ENCODE measurements around the gene MRPL41.
A peak's percentile ranks its signal among the peaks of the same experiment; 100 is the strongest.
"Not testable (repeated sequence)": the region's sequence is repeated elsewhere in the genome, so short reads cannot be mapped to it uniquely, and the experiment has no call there.

The MRPL41 gene

DNA sequence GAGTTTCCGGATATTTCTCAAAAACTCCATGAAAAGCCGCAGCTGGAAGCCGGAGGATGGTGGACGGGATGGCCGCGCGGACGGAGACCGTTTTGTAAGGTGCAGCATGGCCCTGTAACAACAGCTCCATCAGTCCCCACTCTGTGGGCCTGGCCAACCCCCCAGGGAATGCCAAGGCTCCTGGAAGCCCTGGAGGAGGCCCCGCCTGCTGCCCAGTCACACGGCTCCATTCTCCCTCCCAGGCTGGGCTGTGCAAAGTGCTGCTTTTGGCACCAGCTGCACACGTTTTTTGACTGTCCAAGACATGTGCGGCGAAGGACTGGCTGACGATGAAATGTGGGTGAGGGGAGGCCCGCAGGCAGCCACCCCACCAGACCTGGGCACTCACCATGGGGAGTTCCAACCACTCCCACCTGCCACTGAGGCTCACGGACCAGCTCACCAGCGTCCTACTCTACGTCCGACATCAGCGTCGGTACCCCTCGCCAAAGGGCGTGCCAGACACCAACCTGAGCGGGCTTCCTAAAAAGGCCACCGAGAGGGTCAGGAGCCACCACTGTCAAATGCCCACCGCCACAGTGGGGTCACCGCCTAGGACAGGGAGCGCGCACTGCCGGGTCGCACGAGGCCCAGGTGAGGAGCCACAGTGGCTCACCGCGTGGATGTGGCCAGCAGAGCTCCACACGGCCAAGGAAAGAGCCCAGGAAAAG, 28.8 kb upstream of the MRPL41 start:
- no peak for DNase-seq

DNA sequence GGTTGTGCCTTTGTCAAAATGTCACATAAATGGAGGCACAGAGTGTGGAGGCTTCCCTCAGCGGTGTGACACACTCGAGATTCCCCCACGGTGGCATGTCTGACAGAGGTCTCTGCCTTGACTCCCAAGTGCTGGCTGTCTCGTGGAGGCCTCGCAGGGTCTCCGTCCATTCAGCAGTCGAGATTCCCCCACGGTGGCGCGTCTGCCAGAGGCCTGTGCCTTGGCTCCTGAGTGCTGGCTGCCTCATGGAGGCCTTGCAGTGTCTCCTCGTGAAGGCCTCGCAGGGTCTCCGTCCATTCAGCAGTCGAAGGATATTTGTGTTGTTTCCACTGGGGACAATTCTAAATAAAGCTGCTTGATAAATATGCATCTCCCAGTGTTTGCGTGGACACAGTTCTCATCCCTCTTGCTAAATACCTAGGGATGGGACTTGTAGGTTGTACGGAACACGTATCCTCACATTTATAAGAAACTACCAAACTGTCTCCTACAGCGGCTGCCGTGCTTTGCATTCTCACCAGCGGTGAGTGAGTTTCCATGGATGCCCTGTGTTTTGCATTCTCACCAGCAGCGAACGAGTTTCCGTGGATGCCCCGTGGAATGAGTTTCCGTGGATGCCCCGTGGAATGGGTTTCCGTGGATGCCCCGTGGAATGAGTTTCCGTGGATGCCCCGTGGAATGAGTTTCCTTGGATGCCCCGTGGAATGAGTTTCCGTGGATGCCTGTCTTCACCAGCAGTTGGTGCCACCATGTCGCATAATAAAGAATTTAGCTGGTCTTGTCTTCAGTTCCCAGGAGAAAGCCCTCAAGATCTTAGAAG, 27.3 kb upstream of the MRPL41 start:
- DNase-seq, result no peak

DNA sequence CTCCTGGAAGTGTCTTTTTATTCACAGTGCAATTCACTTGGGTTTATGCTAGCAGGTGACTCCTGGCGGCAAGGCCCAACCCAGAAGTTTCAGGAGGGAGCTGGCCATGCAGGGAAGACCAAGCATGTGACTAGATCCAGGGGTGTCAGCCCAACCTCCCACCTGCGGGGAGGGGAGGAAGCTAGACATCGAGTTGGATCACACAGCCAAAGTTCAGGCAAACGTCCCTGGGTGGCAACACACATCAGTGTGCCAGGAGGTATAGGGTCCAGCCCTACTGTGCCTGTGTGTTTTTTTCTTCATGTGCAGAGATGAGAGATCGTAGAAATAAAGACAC, 26.7 kb upstream of the MRPL41 start:
- no peak for DNase-seq

DNA sequence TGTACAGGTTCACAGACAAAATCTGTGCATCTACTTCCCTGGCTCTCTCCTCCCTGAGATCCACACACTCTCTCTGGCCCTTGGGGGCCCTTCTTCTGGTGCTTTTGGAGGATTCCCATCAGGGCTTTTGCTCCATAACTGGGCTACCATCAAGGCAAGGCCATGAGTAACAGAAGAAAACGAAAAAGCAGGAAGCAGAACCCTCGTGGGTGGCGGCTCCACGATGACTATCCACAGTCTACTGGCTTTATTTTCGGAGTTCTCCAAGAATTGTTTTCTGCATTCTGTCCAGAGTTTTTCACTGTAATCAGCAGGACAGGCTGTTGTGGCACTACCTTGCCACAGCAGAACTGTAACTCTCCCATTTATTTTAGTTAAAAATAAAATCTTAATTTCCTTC, 21.3 kb upstream of the MRPL41 start:
- DNase-seq, result no peak

DNA sequence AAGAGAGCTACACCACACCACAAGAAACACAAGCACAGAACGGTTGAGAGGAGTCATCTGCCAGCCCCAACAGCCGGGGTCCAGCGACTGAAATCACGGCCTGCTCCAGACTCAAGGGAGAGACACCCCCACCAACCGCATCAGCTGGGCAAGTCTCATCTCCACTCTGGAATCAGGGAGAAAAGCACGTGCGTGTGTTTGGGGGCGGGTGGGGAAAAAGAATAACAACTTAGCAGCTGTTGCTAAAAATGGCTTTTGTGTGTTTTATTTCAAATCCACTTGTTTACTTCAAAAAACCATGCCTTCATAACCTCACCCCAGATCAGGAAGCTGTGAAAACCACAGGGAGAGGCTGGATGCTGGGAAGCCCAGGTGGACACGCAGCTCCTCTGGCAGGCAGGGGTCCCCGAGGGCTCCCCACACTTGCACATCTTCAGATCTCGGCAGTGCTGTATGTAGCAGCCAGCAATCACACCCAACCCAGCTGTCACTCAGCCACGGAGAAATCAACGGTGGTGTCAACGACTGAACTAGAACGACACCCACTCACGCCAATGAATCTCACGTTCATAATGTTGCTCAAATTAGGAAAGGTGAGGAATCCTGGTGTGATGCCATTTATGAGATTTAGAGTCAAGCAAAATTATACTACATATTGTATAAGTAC, 20.4 kb upstream of the MRPL41 start:
- no peak for DNase-seq

DNA sequence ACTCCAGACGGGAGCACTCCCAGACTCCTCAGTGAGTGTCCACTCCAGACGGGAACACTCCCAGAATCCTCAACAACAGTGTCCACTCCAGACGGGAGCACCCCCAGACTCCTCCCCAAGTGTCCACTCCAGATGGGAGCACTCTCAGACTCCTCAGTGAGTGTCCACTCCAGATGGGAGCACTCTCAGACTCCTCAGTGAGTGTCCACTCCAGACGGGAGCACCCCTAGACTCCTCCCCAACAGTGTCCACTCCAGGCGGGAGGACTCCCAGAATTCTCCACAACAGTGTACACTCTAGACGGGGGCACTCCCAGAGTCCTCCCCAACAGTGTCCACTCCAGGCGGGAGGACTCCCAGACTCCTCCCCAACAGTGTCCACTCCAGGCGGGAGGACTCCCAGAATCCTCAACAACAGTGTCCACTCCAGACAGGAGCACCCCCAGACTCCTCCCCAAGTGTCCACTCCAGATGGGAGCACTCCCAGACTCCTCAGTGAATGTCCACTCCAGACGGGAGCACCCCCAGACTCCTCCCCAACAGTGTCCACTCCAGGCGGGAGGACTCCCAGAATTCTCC, 18.7 kb upstream of the MRPL41 start:
- DNase-seq, result not testable (repeated sequence)

DNA sequence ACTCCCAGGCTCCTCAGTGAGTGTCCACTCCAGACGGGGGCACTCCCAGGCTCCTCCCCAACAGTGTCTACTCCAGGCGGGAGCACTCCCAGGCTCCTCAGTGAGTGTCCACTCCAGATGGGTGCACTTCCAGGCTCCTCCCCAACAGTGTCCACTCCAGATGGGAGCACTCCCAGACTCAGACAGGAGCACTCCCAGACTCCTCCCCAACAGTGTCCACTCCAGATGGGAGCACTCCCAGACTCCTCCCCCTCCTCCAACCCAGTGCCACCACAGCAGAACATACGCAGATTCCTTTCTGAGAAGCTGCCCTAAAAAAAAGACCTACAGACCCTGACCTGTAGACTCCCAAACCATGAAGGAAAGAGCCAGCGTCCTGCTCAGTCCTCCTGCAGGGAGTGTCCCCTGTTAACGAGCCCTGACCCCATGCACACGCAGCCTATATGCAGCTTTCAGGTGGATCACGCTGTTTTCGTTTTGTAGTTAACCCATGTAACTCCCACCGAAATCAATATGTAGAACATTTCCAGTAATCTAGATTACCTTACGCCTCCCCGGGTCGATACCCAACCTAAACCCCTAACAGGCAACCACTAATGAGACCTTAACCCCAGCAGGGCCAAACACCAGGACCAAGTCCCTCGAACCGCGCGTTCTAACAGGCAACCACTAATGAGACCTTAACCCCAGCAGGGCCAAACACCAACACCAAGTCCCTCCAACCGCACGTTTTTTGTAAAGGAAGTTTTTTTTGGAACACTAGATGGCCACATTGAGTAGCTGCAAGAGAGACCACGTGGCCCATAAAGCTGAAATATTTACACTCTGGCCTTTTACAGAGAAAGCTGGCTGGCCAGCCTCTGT, 17.2 kb upstream of the MRPL41 start:
- peak; percentile 68 to 75 for DNase-seq

DNA sequence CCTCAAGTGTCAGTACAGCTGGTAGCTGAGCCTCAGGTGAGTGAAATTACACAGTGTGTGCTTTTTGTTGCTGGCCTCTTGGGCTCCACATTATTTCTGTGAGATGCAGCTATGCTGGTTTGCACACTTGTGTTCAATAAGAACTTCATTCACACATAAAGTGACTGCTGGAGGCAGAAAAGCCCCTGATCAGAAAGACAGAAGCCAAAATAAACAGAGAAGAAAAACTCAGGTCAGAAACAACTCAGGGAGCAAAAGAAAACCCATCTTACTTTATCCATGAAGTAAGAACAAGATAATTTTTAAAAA, 16.6 kb upstream of the MRPL41 start:
- DNase-seq, result no peak

DNA sequence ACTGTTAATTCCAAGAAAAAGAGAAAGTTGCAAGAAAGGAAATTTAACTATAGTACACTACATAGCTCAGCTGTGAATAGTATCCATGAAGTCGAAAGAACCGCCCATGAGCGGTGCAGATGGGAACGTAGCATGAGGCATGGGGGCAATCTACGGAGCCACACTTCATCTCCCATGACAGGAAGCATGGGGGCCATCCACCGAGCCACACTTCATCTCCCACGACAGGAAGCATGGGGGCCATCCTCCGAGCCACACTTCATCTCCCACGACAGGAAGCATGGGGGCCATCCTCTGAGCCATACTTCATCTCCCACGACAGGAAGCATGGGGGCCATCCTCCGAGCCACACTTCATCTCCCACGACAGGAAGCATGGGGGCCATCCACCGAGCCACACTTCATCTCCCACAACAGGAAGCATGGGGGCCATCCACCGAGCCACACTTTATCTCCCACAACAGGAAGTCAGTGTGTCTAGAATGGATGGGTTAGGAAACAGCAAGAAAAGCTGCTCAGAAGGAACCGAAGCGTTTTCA, 15.0 kb upstream of the MRPL41 start:
- not testable (repeated sequence) for DNase-seq

DNA sequence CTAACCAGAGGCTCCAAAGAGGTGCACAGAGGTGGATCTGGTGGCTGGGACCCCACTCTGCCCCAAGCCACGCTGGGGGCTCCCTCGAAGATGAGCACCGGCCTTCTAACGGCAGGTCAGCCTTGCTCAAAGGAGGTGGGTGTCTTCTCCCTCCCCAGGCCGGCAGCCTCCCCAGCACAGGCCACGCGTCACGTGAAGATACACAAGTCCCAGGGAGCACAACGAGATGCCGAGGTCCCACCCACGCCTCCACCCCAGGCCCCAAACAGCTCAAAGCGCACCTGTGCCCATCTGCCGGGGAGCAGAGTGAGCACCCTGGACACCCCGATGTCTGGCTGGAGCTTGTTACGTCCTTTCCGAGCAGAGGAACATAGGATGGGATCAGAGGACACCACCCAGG, 13.6 kb upstream of the MRPL41 start:
- no peak for DNase-seq

DNA sequence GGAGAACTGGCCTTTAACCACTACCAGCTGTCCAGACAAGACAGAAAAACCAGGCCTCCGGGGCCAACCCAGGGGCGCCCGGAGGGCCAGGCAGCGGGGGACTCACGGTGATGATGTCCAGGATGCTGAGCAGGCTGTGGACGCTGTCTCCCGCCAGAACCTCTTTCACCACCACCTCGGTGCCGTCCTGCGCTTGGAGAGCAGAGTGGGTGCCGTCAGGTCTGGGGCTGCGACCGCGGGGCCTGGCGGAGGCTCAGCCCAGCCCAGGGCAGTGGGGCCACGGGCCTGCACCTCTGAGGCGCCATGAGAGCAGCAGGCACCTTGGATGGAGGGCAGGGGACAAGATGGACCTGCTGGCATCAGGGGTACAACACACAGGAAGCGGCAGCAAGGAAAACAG, 11.1 kb upstream of the MRPL41 start:
- DNase-seq, result no peak

DNA sequence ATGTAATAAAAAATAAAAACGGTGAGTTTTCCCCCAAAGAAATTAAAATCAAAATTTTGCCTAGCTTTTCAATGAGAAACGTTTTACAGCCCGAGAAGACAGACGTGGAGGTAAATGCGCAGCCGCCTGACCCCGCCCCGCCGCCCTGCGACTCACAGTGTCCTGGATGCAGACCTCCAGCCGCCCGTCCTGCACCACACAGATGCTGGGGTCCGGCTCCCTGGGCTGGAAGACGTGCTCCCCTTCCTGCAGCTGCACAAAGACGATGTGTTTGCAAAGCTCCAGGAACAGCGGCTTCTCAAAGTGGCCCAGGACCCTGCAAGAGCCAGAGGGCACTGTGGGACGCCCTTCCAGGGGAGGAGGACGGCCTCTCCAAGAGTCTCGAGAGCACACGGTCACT, 9.2 kb upstream of the MRPL41 start:
- DNase-seq, result no peak

DNA sequence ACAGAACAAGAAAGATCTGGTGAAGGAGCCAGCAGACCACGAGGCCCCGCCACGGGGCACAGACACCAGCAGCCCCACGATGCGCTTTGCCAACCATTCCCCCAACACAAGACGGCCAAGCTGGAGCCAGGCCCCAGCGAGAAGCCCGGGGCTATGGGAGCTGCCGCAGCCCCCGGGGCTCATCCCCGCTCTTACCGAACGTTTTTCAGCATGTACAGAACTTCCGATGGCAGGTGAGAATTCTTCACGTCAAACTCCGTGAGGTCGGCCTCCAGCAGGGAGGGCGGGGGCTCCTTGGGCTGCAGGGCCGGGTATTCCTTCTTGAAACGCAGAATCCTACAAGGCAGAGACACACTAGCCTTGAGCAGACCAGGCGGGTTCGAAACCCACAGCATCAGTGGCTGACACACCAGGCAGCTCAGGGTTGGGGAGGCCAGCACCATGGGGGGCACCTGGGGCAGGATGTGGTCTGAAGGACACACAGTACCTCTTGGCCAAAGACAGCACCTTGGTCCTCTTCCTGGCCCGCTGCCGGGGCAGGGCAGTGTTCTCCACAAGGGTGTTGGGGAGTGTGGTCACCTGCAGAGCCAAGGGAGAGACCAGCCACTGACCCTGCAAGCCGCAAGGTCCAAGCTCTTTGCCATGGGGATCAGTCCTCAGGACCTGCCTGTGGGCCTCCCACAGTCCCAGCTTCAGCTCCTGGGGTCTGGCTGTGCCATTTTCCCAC, 8.3 kb upstream of the MRPL41 start:
- DNase-seq, result no peak

DNA sequence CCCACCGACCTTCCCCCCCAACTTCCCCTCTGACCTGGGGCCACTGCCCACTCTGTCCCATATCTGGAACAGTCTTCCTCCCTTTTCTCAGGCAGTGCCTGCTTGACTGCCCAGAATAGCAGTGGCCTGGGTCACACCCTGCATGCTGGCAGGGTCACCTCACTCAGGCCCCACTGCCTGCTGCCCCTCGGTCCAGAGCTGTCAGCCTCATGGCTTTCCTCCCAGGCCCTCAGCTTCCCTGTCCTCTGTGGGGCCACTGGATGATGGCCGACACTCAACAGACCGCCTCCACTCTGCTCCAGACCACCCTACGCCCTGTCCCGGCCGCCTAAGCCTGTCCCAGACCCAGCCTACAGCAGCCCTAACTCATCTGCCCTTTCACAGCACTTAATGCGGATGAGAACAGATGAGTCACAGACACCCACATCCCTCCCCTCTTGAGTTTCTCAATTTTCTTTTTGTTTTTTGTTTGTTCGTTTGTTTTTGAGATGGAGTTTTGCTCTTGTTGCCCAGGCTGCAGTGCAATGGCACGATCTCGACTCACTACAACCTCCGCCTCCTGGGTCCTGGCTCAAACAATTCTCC, 7.4 kb upstream of the MRPL41 start:
- no peak for DNase-seq

DNA sequence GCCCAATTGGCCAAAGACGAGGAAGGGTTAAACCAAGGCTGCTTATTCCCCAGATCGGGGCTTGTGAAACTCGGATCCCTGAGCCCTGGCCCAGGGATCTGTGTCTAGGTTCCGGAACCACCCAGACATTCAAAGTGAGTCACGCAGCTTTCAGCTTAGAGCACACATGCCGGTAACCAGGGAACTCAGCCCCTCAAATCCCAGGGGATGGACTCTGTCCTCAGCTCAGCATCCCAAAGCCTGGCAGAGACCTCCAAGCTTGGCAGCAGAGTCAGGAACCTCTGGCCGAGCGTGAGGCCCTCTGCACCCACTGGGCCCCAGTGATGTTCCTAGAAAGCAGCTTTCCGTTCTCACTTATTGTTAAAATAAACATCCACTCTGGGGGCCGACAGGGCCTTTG, 6.6 kb upstream of the MRPL41 start:
- no peak for DNase-seq

DNA sequence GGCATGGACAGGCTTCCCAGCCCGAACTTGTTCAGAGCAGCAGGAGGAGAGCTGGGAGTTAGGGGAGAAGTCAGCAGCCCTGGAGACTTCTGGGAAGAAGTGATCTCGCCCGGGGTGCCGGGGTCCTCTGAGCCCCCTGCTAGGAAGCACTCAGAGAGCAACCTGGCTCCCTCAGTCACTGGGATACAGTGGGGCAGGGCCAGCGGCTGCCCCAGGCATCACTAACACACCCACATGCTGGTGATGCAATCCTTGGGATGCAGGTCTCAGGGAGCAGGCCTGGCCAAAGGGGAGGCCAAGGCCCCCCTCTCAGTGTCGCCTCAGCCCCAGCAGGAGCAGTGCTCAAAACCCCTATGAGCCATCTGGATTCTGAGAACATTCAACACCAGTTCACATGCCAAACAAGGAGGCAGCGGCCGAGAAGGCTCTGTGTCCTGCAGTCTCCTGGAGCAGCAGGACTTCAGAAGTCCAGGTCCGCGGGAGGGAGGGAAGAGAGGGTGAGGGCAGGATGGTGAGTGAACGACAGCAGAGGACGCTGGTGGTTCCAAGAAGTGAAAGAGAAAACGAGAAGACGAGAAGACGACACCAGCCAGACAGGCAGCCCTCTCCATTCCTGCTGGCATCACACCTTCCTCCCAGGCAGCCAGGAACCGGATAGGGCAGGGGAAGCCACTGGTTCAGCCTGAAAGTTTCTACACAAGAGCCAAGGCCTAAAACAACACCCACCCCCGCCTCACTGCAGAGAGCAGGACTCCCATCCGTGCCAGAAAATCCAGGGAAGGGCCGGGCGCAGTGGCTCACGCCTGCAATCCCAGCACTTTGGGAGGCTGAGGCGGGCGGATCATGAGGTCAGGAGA, 3.8 kb upstream of the MRPL41 start:
- DNase-seq, result no peak

DNA sequence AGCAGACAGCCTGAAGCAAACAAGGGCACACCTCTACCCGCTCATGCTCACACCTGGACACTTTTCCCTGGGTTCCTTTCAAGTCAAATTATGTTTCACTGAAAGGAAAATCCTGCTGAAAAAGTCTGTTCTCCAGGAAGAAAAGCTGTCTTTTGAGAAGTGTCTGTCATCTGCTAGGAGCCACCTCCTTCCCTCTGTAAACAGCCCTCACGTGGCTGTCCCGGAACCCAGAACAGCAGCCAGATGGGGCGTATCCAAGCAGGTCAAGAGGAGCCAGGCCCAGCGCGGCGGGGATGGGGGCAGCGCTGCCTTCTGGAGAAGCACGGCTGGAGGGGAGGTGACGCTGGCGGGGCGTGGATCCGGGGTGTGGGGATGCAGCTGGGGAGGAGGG, 1.5 kb upstream of the MRPL41 start, which contains the start of gene PNPLA7:
Gene PNPLA7 (minus strand): TSS at position 172 of the 391 bp plus-strand sequence. CDS start 205 bp downstream, outside the sequence.
- DNase-seq, result peak; percentile 52 to 58

DNA sequence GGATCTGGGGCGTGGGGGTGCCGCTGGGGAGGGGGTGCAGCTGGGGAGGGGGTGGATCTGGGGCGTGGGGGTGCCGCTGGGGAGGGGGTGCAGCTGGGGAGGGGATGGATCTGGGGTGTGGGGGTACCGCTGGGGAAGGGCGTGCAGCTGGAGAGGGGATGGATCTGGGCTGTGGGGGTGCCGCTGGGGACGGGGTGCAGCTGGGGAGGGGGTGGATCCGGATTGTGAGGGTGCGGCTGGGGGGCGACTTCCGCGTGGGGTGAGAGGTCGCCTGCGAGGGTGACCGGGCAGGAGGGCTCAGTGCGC, 768 bp upstream of the MRPL41 start:
- not testable (repeated sequence) for DNase-seq

DNA sequence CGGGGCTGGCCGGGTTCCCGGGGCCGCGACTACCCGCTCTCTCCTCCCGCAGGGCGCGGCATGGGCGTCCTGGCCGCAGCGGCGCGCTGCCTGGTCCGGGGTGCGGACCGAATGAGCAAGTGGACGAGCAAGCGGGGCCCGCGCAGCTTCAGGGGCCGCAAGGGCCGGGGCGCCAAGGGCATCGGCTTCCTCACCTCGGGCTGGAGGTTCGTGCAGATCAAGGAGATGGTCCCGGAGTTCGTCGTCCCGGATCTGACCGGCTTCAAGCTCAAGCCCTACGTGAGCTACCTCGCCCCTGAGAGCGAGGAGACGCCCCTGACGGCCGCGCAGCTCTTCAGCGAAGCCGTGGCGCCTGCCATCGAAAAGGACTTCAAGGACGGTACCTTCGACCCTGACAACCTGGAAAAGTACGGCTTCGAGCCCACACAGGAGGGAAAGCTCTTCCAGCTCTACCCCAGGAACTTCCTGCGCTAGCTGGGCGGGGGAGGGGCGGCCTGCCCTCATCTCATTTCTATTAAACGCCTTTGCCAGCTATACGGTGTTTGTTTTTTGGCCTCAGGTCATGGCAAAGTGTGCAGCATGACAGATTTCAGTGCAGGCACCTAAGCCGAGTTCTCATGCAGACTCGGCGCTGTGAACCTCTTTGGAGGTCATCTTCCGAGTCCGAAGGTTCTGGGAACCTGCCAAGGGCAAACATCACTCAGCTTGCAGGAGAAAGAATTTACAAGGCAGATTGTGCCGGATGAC, 516 bp downstream of the MRPL41 start:
- DNase-seq, result no peak

DNA sequence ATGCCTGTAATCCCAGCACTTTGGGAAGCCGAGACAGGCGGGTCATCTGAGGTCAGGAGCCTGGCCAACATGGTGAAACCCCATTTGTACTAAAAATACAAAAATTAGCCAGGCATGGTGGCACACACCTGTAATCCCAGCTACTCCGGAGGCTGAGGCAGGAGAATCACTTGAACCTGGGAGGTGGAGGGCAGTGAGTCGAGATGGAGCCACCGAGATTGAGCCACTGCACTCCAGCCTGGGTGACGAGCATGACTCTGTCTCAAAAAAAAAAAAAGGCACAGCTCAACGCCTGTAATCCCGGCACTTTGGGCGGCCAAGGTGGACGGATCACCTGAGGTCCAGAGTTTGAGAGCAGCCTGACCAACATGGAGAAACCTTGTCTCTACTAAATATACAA, 2.0 kb downstream of the MRPL41 start:
- DNase-seq, result not testable (repeated sequence)
